HG03064 (cell line): ENCODE measurements around the gene LINGO1.

Source experiments
- ATAC-seq: cut with Tn5 transposase; IDR thresholded peaks from one replicate; pipeline ENCODE4 v1.9.1; 2021; ENCODE audit warnings: low read depth; ENCODE audit not compliant: unreplicated experiment

The LINGO1 gene, protein sequence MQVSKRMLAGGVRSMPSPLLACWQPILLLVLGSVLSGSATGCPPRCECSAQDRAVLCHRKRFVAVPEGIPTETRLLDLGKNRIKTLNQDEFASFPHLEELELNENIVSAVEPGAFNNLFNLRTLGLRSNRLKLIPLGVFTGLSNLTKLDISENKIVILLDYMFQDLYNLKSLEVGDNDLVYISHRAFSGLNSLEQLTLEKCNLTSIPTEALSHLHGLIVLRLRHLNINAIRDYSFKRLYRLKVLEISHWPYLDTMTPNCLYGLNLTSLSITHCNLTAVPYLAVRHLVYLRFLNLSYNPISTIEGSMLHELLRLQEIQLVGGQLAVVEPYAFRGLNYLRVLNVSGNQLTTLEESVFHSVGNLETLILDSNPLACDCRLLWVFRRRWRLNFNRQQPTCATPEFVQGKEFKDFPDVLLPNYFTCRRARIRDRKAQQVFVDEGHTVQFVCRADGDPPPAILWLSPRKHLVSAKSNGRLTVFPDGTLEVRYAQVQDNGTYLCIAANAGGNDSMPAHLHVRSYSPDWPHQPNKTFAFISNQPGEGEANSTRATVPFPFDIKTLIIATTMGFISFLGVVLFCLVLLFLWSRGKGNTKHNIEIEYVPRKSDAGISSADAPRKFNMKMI

DNA sequence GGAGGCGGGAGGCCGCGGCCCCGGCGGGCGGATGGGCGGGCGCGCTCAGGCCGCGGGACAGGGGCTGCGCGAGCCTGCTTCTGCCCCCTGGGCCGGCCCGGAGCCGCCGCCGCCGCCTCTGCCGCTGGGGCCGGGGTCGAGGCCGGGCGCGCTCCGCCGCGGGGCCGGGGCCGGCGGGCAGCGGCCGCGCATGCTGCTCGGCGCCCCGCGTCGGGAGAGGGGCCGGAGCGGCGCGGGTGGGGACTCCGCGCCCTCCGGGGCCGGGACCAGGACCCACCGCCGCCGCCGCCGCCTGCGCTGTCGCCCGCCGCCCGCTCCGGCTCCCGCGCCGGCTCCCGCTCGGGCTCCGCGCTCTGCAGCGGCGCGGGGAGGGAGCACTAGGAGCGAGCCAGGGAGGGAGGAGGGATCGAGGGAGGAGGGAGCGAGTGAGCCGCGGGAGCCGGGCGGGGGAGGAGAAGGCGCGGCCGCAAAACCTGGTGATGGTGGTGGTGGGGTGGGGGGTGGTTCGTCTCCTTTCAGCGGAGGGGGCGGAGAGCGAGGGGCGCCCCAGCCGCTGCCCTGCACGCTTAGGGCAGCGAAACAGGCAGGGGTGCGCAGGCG, at the start of gene LINGO1:
TSS of gene LINGO1 (minus strand) at position 379 of the 600 bp plus-strand sequence. CDS start 597 bp downstream, outside the sequence.
- ATAC-seq: no peak

DNA sequence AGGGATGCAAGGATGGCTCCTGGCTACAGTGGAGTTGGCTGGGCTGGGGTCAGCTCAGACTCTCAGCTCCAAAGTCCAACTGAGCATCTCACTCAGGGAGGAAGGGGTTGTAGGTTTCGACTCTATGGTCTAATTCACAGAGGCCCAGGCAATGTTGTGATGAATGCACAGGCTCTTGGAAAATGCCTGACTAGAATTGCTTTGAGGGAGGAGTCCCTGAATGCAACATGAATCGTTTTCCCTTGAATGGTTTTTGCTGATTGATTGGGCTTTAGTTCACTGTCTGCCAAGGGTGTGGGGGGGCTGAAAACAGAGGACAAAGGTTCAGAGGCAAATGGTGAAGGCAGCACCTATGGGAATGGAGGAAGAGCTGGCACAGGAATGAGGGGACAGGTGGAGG, 48.6 kb upstream of the LINGO1 start:
- ATAC-seq: no peak

DNA sequence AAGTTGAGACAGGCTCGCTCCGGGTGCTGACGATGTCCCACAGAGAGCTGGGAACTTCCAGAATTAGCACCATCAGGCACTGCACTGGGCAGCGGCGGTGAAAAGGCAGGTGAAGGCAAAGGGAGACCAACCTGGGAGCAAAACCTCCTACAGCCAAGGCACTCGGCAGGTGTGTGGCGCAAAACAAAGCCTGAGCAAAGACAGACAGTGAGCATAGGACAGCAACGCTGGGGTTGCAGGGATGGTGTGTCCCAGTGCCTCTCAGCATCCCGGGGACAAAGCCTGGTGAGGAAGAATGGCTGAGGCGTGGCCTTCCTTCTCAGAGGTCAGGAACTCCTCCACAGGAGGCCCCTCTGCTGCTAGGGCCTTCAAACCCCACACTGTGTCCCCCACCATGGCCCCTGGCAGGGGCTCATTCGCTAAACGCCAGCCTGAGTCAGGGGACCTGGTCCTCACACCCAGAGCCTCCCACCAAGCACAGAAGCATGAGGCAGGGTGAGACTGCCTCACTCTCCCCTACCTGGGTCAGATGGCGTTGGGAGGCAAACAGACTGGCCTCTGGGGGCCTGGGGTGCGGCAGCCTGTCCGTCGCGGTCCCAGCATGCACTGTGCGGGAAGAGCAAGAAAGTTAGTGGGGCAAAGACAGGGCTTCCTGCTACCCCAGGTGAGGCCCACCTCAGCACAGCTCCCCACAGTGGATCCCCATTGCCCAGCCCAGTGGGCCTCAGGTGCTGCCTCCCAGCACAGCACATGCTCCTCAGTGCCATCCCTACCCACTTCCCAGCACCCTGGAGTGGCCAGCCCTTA, 44.1 kb upstream of the LINGO1 start:
- ATAC-seq: no peak

DNA sequence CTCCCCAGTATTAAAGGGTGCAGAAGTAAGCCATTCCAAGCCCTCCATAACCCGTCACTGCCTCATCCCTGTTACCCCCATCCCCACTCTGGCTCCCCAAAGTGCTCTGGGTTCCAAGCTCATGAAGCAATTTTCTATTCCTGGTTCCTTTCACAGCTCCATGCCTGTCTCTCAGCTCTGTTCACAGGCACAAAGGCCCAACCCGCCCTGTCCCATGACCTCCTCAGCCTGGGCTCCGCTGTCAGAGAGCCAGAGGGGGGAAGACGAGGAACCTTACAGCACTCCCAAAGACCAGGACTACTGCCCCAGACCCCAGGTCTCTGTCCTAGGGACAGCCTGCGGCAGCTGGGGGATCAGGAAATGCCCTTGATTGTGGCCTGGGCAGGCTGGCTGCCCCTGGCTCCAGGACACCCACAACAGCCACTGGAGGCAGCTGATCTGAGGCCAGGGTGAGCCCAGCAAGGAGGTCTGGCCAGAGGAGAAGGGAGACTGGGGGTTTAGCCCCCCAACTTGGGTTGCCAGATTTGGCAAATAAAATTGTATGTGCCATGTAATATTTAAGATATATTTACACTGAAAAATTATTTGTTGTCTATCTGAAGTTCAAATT, 43.2 kb upstream of the LINGO1 start:
- no peak for ATAC-seq

DNA sequence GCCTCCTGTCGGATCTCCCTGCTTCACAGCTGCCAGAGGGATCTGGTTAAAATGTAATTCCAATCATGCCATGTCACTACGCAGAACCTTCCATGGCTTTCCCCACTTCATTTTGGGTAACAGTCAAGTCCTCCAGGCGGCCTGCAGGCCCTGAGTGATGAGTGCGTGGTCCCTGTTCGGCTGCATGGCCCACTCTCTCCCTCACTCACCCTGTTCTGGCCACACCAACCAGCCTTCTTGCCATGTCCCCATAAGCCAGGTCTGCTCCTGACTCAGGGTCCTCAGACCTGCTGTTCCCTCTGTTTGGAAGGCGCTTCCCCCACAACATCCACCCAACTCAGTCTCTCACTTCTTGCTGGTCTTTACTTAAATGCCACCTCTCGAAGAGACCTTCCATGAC, 41.6 kb upstream of the LINGO1 start:
- no peak for ATAC-seq

DNA sequence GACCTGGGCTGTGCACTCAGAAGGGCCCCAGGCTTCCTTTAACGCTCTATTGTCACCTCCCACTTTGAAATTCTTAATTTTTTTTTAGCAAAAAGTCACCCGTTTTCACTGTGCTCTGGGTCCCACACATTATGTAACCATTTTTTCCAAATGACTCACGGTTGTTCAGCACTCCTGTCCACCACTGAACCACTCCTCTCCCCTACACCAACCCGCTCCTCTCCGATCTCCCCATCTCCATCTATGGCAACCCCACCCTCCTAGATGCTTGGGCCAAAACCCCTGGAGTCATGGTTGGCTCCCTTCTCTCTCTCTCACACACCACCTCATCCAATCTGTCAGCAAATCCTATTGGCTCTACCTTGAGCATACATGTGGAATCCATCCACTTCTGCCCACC, 41.2 kb upstream of the LINGO1 start:
- no peak for ATAC-seq

DNA sequence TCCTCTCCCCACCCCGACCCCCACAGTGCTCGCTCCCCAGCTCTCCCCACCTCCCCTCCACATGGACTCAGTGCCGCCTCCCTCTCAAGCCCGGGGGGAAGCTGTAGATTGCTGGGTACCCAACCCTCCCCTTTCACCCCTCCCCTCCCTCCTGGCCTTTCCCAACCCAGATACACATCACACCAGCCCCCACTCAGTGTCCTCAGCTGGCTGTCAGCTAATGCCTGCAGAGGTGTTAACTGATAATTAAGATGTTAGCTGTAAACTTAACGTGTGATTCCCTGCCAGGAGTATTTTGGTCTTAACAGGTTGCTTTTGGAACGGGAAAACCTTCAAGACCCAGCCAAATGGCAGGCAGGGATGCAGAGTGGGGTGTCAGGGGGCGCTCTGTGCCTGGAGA, 39.4 kb upstream of the LINGO1 start:
- no peak for ATAC-seq

DNA sequence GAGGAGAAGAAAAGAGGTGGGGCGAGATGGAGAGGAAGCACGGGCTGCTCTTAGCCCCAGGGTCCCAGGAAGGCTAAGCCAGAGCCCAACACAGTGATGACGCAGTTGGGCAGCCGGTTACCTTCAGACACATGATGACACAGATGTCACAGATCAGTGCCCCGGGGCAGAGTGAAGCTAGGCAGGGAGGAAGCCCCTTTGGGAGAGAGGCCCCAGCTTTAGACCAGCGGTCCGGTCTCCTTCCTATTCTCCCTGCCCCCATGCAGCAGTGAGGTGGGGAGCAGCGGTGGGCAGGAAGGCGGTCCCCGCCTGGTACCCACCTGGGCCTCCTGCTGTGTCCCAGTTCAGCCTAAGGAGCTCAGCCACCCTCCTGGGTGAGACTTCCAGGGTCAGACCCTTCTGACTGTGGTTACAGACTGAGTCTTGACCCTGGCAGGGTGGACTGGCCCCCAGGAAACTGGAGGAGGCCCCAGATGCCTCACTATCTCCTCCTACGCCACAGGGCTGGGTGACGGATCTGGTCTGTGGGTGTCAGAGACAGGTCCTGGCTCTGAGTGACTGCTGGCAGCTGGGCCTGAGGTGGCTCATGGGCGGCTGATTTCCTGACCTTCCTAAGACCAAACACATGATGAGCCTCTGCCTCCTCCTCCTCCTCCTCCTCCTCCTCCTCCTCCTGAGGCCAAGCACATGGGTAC, 38.8 kb upstream of the LINGO1 start:
- no peak for ATAC-seq

DNA sequence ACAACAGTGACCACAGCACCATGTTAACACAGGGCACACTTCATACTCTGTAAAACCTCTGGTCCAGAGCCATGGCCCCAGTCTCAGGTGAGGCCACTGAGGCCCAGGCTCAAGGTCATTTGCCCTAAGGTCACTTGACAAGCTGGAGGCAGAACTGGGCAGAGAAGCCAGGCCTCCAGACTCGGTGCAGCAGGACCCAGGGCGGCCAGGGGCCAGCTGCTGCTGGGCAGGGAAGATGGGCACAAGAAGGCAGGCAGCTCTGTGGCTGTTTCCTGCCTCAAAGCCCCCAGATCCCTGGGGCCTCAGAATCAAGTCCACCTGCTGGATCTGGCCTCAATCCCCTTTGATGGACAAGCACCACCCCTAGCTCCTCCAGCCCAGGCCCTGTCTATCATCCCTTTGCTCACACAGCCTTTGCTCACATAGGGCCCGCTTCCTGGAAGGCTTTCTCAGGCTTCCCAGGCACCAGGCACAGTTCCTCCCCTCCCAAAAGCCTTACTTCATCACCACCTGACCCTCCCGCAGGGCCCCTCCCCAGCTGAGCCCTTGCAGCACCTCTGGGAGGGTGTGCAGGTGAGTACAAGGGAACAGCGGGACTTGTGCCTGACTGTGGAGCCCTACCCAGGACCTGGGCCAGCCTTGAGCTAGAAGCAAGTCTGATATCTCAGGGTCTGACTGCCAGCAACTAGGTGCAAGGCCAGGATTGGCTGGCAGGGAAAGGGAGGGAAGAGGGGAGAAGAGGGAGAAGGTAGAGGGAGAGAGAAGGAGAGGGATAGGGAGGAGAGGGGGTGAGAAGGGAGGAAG, 38.0 kb upstream of the LINGO1 start:
- ATAC-seq: no peak

DNA sequence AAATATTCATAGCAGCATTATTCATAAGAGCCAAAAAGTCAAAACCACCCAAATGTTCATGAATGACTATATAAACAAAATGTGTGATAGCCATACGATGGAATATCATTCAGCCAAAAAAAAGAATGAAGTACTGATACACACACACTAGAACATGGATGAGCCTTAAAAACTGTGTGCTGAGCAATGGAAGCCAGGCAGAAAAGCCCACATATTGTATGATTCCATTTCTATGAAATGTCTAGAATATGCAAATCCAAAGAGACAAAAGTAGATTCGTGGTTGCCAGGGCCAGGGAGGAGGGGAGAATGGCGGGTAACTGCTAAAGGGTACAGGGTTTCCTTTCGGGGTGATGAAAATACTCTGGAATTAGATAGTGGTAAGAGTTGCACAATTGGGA, 37.2 kb upstream of the LINGO1 start:
- no peak for ATAC-seq

DNA sequence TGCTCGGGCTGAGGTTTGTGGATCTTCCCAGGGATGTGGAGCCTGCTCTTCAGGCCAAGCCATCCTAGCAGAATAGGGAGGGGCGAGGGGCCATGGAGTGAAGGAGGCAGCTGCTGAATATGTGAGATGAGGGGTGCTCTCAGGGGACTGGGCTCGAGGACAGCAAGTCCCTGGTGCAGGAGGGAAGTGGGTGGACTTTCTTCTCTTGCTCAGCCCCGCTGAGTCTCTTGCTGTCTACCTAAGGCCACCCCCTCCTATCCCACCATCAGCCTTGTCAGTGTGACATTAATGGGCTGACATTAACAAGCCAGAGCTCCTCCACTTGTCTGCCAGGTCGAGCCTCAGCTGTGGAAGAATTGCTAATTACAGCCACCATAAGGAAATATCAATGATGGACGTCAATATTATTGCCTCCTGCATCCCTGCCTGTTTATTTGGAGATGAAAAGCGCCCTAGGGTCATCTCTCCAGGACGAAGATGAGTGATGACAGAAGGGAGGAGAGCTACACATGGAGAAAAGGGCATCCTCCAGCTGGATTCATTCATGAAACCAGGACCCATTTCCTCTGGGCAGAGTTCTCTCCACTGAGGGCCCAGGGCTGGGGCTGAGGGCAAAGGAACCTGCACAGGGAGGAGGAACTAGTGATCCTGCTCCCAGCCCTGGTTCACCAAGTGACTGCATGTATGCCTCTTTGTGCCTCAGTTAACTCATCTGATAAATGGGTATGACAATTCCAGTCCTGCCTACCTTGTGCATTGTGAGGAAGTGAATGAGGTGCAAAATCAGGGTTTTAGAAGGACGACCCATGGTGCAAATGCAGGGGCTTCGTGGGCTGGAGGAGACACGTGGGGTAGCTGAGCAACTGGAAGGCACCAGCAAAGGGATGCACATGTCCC, 34.9 kb upstream of the LINGO1 start:
- ATAC-seq: no peak

DNA sequence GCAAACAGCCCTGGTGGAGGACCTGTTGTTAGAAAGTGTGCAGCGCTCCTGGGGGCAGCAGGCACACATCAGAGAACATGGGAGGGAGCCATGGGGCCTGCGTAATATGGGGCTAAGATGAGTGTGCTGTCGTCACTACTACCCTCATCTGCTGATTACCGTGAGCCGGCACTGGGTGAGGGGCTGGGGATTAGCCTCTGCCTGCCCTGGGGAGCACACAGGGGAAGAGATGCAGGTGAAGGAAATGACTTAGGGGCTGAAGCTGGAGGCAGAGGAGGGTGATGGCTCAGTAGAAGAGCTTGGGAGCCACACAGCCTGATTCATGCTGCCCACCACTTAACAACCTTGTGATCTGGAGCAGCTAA, 33.6 kb upstream of the LINGO1 start:
- no peak for ATAC-seq

DNA sequence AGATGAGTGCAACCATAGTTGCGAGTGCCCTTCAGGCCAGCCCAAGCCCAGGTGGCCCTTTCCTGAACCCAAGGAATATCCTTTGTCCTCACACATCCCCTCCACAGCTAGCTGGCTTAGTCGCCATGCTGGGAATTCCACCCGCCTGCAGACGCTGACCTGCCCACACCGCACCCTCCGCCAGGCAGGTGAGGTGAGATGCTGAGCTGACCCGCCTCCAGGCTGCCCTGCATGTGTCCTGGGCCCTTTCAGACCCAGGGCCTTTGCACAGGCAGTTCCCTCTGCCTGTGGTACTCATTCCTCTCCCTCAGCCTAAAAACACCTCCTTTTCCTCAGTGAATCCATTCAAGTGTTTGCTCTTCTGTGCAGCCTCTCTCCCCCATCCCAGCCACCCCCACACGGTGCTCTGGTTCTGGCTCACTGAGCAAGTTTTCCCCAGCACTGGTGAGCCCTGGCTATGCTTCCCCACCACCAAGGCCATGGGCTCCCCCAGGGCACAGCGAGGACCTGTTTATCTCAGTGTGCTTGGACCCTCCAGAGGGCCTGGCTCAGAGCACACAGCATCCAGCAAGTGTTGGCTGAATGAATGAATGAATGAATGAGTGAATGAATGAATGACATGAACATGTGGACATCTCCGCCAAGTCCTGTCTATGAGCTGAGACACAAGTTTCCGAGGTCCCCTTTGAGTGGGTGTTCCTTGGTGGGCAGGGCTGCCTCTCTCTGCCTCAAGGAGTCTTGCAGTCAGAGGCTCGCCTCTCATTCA, 33.0 kb upstream of the LINGO1 start:
- ATAC-seq: no peak

DNA sequence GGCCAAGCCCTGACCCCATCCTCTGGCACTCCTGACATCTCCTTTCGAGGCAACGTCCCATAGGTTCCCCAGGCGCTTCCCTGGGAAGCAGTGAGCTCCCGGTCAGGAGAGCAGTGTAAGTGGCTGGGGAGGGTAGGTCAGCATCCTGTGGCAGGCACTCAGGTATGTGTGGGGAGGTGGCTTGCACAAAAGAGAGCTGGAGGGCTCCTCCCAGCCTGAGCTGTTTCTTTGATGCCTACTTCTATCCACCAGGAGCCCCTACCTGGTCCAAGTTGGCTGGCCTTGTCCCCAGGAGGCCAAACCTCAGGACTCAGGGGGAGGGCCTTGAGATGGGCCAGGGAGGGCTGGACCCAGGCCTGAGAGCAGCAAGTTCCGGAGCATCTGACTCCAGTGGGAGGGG, 31.7 kb upstream of the LINGO1 start:
- no peak for ATAC-seq

DNA sequence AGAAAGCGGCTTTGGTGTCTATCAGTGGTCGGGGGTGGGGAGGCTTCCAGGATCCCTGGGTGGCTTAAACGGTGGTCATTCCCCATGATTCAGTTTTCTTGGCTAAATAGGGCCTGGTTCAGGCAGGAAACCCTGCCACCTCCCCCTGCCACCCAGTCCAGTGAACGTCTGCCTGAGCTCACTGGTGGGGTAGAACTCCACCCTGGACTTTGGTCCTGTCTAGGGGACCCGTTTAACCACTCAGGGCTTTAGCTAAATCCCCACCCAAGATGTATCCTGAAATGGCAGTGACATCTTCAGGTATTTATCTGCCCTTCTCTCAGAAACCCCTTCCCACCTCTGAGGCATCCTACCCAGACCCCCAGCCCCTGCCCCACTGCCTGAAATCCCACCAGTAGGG, 30.5 kb upstream of the LINGO1 start:
- ATAC-seq: no peak

DNA sequence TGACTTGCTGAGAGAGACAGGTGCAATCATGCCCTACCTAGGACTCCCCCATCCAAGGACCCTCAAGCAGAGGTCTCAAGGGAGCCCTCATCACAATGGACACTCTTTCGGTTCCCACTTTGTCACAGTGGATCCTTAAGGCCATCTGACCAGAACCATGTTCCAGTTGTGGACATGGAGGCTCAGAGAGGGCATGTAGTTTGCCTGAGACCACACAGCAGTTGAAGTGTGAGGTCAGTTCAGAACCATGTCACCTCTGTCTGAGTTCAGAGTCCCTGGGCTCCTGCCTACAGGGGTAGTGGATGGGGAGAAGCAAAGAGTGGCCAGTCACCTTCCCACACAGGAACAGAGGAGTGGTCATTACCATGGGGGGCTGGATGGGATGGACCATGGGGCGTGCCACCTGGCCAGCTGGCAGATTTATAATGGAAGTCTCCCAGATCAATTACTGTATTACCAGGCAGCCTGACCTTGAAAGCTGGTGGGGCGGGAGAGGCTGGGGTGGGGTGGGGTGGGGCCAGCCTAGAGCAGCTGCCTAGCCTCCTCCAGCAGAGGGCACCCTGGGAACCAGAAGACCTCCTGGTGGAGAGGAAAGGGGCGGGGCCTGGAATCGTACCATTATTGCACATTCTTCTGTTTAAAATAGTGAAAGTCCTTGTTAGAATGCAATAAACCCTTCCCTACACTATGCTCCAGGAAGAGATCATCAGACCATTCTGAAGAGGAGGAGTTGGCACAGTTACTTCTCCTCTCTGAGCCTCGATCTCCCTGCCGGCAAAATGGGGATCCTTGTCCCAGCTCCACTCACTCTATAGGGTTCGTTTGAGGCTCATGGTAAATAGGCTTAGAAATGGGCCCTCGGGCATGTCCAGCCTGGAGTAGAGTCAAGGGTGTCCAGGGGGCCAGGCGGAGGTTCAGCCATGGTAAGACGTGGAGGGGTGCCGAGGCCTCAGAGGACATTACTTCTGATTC, 26.9 kb upstream of the LINGO1 start:
- ATAC-seq: no peak
